NCI-H2196 (cell line): Measurements from ENCODE around the gene AGBL5.
A peak's percentile ranks its signal among the peaks of the same experiment; 100 is the strongest.
"Not testable (repeated sequence)": the region's sequence is repeated elsewhere in the genome, so short reads cannot be mapped to it uniquely, and the experiment has no call there.

Experiments
- DNase-seq: peaks from one replicate; lab custom pipeline; 2025; ENCODE audit not compliant: unreplicated experiment; lab: John Stamatoyannopoulos, UW

Gene AGBL5

GRCh38 chr2:27089111-27089954 is 37.9 kb downstream of the AGBL5 start:
- DNase-seq, result no peak

- DNase-seq, result no peak
Measured at GRCh38 chr2:27091746-27092695, 40.6 kb downstream of the AGBL5 start.

GRCh38 chr2:27092696-27093429 is 41.4 kb downstream of the AGBL5 start:
- DNase-seq, result no peak

- no peak for DNase-seq
Measured at GRCh38 chr2:27093430-27094352, 42.2 kb downstream of the AGBL5 start.

GRCh38 chr2:27094353-27094984 is 43.0 kb downstream of the AGBL5 start:
- no peak for DNase-seq

GRCh38 chr2:27095427-27095744 is 43.9 kb downstream of the AGBL5 start:
- DNase-seq, result no peak

GRCh38 chr2:27095745-27096651 is 44.5 kb downstream of the AGBL5 start:
- peak; percentile 27 for DNase-seq

- no peak for DNase-seq
Measured at GRCh38 chr2:27096748-27097297, 45.4 kb downstream of the AGBL5 start.

- DNase-seq, result no peak
Measured at GRCh38 chr2:27097341-27097740, 45.9 kb downstream of the AGBL5 start.

- peak; percentile 10 for DNase-seq
Measured at GRCh38 chr2:27099334-27099955, 48.0 kb downstream of the AGBL5 start.

- DNase-seq, result no peak
Measured at GRCh38 chr2:27100036-27100435, 48.6 kb downstream of the AGBL5 start.

- no peak for DNase-seq
Measured at GRCh38 chr2:27102329-27102728, 50.9 kb downstream of the AGBL5 start.

- DNase-seq, result no peak
Measured at GRCh38 chr2:27105981-27106380, 54.5 kb downstream of the AGBL5 start.

- DNase-seq, result no peak
Measured at GRCh38 chr2:27108221-27108620, 56.8 kb downstream of the AGBL5 start.

- DNase-seq, result no peak
Measured at GRCh38 chr2:27109083-27109482, 57.6 kb downstream of the AGBL5 start.

- not testable (repeated sequence) for DNase-seq
Measured at GRCh38 chr2:27110603-27111352, 59.3 kb downstream of the AGBL5 start.

- not testable (repeated sequence) for DNase-seq
Measured at GRCh38 chr2:27111392-27112078, 60.1 kb downstream of the AGBL5 start.
